ENCODE measurements around the gene SLC22A25.

The SLC22A25 gene

DNA sequence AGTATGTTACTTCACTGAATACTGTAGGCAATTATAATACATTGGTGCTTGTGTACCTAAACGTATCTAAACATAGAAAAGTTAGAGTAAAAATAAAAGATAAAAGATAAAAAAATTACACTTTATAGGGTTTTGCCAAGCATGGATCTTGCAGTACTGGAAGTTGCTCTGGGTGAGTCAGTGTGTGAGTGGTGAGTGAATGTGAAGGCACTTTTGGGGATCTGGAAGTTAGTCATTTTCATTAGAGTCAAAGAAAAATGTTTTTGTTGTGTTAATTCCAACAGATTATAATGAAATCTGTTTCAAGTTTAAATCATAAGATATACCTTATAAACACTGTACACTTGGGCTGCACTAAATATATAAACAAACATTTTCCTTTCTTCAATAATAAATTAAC lies 3.3 kb downstream of the SLC22A25 start (continued):
- TF ChIP-seq, protein P1, sequence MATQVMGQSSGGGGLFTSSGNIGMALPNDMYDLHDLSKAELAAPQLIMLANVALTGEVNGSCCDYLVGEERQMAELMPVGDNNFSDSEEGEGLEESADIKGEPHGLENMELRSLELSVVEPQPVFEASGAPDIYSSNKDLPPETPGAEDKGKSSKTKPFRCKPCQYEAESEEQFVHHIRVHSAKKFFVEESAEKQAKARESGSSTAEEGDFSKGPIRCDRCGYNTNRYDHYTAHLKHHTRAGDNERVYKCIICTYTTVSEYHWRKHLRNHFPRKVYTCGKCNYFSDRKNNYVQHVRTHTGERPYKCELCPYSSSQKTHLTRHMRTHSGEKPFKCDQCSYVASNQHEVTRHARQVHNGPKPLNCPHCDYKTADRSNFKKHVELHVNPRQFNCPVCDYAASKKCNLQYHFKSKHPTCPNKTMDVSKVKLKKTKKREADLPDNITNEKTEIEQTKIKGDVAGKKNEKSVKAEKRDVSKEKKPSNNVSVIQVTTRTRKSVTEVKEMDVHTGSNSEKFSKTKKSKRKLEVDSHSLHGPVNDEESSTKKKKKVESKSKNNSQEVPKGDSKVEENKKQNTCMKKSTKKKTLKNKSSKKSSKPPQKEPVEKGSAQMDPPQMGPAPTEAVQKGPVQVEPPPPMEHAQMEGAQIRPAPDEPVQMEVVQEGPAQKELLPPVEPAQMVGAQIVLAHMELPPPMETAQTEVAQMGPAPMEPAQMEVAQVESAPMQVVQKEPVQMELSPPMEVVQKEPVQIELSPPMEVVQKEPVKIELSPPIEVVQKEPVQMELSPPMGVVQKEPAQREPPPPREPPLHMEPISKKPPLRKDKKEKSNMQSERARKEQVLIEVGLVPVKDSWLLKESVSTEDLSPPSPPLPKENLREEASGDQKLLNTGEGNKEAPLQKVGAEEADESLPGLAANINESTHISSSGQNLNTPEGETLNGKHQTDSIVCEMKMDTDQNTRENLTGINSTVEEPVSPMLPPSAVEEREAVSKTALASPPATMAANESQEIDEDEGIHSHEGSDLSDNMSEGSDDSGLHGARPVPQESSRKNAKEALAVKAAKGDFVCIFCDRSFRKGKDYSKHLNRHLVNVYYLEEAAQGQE (tag by site-specific recombination; IDR thresholded peaks at IDR 0.05): no peak
- TF ChIP-seq ZNF624 (tag by site-specific recombination; IDR thresholded peaks at IDR 0.05): no peak

DNA sequence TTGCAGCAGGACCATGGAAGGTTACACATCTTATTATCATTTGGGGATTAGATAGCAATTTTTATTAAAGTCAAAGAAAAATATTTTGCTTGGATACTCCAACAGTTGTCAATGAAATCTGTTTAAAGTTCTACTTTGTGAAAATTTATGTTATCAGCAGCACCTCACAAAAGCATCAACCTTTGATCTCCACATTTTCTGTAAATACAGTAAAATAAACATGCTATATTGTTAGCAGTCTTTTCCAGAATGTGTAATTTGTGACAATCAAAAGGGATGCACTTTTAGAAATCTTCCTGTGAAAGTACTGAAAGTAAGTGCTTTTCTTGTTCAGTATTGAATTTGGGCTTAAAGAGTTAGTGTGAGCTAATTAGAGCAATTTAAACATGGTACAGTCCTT lies 4.1 kb downstream of the SLC22A25 start:
- TF ChIP-seq, protein P2, sequence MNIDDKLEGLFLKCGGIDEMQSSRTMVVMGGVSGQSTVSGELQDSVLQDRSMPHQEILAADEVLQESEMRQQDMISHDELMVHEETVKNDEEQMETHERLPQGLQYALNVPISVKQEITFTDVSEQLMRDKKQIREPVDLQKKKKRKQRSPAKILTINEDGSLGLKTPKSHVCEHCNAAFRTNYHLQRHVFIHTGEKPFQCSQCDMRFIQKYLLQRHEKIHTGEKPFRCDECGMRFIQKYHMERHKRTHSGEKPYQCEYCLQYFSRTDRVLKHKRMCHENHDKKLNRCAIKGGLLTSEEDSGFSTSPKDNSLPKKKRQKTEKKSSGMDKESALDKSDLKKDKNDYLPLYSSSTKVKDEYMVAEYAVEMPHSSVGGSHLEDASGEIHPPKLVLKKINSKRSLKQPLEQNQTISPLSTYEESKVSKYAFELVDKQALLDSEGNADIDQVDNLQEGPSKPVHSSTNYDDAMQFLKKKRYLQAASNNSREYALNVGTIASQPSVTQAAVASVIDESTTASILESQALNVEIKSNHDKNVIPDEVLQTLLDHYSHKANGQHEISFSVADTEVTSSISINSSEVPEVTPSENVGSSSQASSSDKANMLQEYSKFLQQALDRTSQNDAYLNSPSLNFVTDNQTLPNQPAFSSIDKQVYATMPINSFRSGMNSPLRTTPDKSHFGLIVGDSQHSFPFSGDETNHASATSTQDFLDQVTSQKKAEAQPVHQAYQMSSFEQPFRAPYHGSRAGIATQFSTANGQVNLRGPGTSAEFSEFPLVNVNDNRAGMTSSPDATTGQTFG (tag by site-specific recombination; IDR thresholded peaks at IDR 0.05; ENCODE audit: borderline replicate concordance): no peak
- TF ChIP-seq ZNF169 (tag by site-specific recombination; IDR thresholded peaks at IDR 0.05): no peak
- no peak for TF ChIP-seq ZNF248 (tag by site-specific recombination; IDR thresholded peaks at IDR 0.05)
- no peak for TF ChIP-seq ZNF335 (tag by site-specific recombination; conservative IDR thresholded peaks at IDR 0.05)
- TF ChIP-seq, protein P3, sequence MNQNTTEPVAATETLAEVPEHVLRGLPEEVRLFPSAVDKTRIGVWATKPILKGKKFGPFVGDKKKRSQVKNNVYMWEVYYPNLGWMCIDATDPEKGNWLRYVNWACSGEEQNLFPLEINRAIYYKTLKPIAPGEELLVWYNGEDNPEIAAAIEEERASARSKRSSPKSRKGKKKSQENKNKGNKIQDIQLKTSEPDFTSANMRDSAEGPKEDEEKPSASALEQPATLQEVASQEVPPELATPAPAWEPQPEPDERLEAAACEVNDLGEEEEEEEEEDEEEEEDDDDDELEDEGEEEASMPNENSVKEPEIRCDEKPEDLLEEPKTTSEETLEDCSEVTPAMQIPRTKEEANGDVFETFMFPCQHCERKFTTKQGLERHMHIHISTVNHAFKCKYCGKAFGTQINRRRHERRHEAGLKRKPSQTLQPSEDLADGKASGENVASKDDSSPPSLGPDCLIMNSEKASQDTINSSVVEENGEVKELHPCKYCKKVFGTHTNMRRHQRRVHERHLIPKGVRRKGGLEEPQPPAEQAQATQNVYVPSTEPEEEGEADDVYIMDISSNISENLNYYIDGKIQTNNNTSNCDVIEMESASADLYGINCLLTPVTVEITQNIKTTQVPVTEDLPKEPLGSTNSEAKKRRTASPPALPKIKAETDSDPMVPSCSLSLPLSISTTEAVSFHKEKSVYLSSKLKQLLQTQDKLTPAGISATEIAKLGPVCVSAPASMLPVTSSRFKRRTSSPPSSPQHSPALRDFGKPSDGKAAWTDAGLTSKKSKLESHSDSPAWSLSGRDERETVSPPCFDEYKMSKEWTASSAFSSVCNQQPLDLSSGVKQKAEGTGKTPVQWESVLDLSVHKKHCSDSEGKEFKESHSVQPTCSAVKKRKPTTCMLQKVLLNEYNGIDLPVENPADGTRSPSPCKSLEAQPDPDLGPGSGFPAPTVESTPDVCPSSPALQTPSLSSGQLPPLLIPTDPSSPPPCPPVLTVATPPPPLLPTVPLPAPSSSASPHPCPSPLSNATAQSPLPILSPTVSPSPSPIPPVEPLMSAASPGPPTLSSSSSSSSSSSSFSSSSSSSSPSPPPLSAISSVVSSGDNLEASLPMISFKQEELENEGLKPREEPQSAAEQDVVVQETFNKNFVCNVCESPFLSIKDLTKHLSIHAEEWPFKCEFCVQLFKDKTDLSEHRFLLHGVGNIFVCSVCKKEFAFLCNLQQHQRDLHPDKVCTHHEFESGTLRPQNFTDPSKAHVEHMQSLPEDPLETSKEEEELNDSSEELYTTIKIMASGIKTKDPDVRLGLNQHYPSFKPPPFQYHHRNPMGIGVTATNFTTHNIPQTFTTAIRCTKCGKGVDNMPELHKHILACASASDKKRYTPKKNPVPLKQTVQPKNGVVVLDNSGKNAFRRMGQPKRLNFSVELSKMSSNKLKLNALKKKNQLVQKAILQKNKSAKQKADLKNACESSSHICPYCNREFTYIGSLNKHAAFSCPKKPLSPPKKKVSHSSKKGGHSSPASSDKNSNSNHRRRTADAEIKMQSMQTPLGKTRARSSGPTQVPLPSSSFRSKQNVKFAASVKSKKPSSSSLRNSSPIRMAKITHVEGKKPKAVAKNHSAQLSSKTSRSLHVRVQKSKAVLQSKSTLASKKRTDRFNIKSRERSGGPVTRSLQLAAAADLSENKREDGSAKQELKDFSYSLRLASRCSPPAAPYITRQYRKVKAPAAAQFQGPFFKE (tag by site-specific recombination; IDR thresholded peaks at IDR 0.05; ENCODE audit: borderline replicate concordance): no peak
- TF ChIP-seq ZNF660 (tag by site-specific recombination; IDR thresholded peaks at IDR 0.05): no peak
- TF ChIP-seq KLF1 (tag by site-specific recombination; IDR thresholded peaks at IDR 0.05): no peak
- TF ChIP-seq ZNF48 (tag by site-specific recombination; IDR thresholded peaks at IDR 0.05): no peak
- TF ChIP-seq, protein P4, sequence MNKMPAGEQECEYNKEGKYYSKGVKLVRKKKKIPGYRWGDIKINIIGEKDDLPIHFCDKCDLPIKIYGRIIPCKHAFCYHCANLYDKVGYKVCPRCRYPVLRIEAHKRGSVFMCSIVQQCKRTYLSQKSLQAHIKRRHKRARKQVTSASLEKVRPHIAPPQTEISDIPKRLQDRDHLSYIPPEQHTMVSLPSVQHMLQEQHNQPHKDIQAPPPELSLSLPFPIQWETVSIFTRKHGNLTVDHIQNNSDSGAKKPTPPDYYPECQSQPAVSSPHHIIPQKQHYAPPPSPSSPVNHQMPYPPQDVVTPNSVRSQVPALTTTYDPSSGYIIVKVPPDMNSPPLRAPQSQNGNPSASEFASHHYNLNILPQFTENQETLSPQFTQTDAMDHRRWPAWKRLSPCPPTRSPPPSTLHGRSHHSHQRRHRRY (tag by site-specific recombination; IDR thresholded peaks at IDR 0.05): no peak
- TF ChIP-seq ZNF707 (tag by site-specific recombination; IDR thresholded peaks at IDR 0.05): no peak
- TF ChIP-seq ZNF544 (tag by site-specific recombination; IDR thresholded peaks at IDR 0.05): no peak
- no peak for TF ChIP-seq ZNF658 (tag by site-specific recombination; IDR thresholded peaks at IDR 0.05)
- H3K4me3 ChIP-seq (ENCODE audit: low read depth, low read length): no peak overlapping the region
- ChIA-PET POLR2A (no interaction called here), CTCF (interaction anchor here (0.5 kb wide), 1 partner anchor 14 kb away, joined by 3 read pairs; no protein-coding TSS in a partner anchor)
- no peaks in the 10 kb centered on the region for H3K4me1 ChIP-seq (ENCODE audit: control insufficient read depth, insufficient read depth, low read length)
- no peaks in the 10 kb centered on the region for H3K36me3 ChIP-seq (ENCODE audit: control insufficient read depth in 2 of 2, insufficient read depth in 1 of 2, low read length in 2 of 2)
- no peaks in the 10 kb centered on the region for H3K9me3 ChIP-seq (ENCODE audit: control insufficient read depth, insufficient read depth, low read depth, low read length)
- no peak overlapping the region for H3K27ac ChIP-seq (ENCODE audit: extremely low read depth, low read depth, low read length)

Data from HEK293 (cell line).